Activated naive CD8-positive, alpha-beta T cell treated with anti-CD3 and anti-CD28 coated beads for 36 hours (primary cell): ENCODE data around the gene LRRC8E. TPM values are rescaled to one million over a fixed set of nuclear protein-coding genes. Genes with fewer than 3 reads are reported as not detected.

Experiments
- DNase-seq: peaks from one replicate; pipeline ENCODE4 v3.0.0; 2021
- H3K27ac Mint-ChIP-seq: one replicate; pipeline ENCODE4 v1.8.0; 2022; ENCODE audit warnings: mild to moderate bottlenecking, moderate library complexity, mixed read lengths
- H3K27me3 Mint-ChIP-seq: one replicate; pipeline ENCODE4 v1.8.0; 2022; ENCODE audit warnings: mild to moderate bottlenecking, mixed read lengths
- H3K36me3 Mint-ChIP-seq: one replicate; pipeline ENCODE4 v1.8.0; 2021; ENCODE audit warnings: mild to moderate bottlenecking, mixed read lengths
- H3K4me1 Mint-ChIP-seq: one replicate; pipeline ENCODE4 v1.8.0; 2021; ENCODE audit warnings: mixed read lengths
- H3K4me3 Mint-ChIP-seq: one replicate; pipeline ENCODE4 v1.8.0; 2022; ENCODE audit warnings: mild to moderate bottlenecking, moderate library complexity, mixed read lengths
- H3K9me3 Mint-ChIP-seq: one replicate; pipeline ENCODE4 v1.8.0; 2022; ENCODE audit warnings: mixed read lengths
- total RNA-seq, 2 experiments: library from RNA; stranded (reverse); gene quantifications; one replicate each; pipeline ENCODE4 v1.2.3, GENCODE V29; 2021

Gene LRRC8E
- total RNA-seq, 2 experiments from 2014 or later = not detected

- Mint-ChIP-seq H3K27ac (no peak overlapping the region), H3K27me3 (peaks cover 57% of the 10 kb centered on the region), H3K36me3 (no peaks in the 10 kb centered on the region), H3K9me3 (no peaks in the 10 kb centered on the region), H3K4me3 (no peak overlapping the region), H3K4me1 (peaks cover 13% of the 10 kb centered on the region)
- no peak for DNase-seq
Observed at GRCh38 chr19:7860714-7861618, 27.3 kb upstream of the LRRC8E start.

GRCh38 chr19:7861619-7862412 lies 26.5 kb upstream of the LRRC8E start:
- Mint-ChIP-seq H3K36me3 (no peaks in the 10 kb centered on the region), H3K4me3 (peak overlapping the region; percentile 59), H3K27me3 (peaks cover 61% of the 10 kb centered on the region), H3K4me1 (peaks cover 13% of the 10 kb centered on the region), H3K27ac (no peak overlapping the region), H3K9me3 (no peaks in the 10 kb centered on the region)
- no peak for DNase-seq

- peaks cover 13% of the 10 kb centered on the region for H3K4me1 Mint-ChIP-seq
- H3K27me3 Mint-ChIP-seq = peaks cover 61% of the 10 kb centered on the region
- H3K27ac Mint-ChIP-seq = no peak overlapping the region
- peak; percentile 78 for DNase-seq
- H3K4me3 Mint-ChIP-seq = peak overlapping the region; percentile 59
- no peaks in the 10 kb centered on the region for H3K9me3 Mint-ChIP-seq
- no peaks in the 10 kb centered on the region for H3K36me3 Mint-ChIP-seq
Observed at GRCh38 chr19:7862413-7862951, 25.8 kb upstream of the LRRC8E start.

- Mint-ChIP-seq H3K27me3 (peaks cover 63% of the 10 kb centered on the region), H3K36me3 (no peaks in the 10 kb centered on the region), H3K9me3 (no peaks in the 10 kb centered on the region), H3K27ac (no peak overlapping the region), H3K4me1 (peaks cover 13% of the 10 kb centered on the region), H3K4me3 (no peak overlapping the region)
- DNase-seq = peak; percentile 28
Observed at GRCh38 chr19:7863157-7863970, 24.9 kb upstream of the LRRC8E start.

- Mint-ChIP-seq H3K27ac (no peak overlapping the region), H3K27me3 (peaks cover 63% of the 10 kb centered on the region), H3K9me3 (no peaks in the 10 kb centered on the region), H3K4me1 (peaks cover 16% of the 10 kb centered on the region), H3K36me3 (no peaks in the 10 kb centered on the region), H3K4me3 (no peak overlapping the region)
- DNase-seq = no peak
Observed at GRCh38 chr19:7863971-7864689, 24.2 kb upstream of the LRRC8E start.

- H3K4me1 Mint-ChIP-seq = peaks cover 16% of the 10 kb centered on the region
- no peaks in the 10 kb centered on the region for H3K36me3 Mint-ChIP-seq
- peaks cover 60% of the 10 kb centered on the region for H3K27me3 Mint-ChIP-seq
- H3K9me3 Mint-ChIP-seq = no peaks in the 10 kb centered on the region
- no peak for DNase-seq
- no peak overlapping the region for H3K27ac Mint-ChIP-seq
- no peak overlapping the region for H3K4me3 Mint-ChIP-seq
Observed at GRCh38 chr19:7864690-7865074, 23.6 kb upstream of the LRRC8E start.

- Mint-ChIP-seq H3K27me3 (peaks cover 58% of the 10 kb centered on the region), H3K27ac (peak overlapping the region; percentile 20), H3K4me3 (no peak overlapping the region), H3K9me3 (no peaks in the 10 kb centered on the region), H3K36me3 (no peaks in the 10 kb centered on the region), H3K4me1 (peaks cover 18% of the 10 kb centered on the region)
- DNase-seq = no peak
Observed at GRCh38 chr19:7865262-7865911, 22.9 kb upstream of the LRRC8E start.

GRCh38 chr19:7866399-7867091 lies 21.8 kb upstream of the LRRC8E start:
- H3K9me3 Mint-ChIP-seq = no peaks in the 10 kb centered on the region
- H3K27ac Mint-ChIP-seq = no peak overlapping the region
- peaks cover 57% of the 10 kb centered on the region for H3K27me3 Mint-ChIP-seq
- no peak for DNase-seq
- no peak overlapping the region for H3K4me3 Mint-ChIP-seq
- H3K36me3 Mint-ChIP-seq = no peaks in the 10 kb centered on the region
- peaks cover 26% of the 10 kb centered on the region for H3K4me1 Mint-ChIP-seq

GRCh38 chr19:7867092-7867844 lies 21.0 kb upstream of the LRRC8E start:
- Mint-ChIP-seq H3K27ac (no peak overlapping the region), H3K4me1 (peaks cover 30% of the 10 kb centered on the region), H3K36me3 (no peaks in the 10 kb centered on the region), H3K9me3 (no peaks in the 10 kb centered on the region), H3K4me3 (no peak overlapping the region), H3K27me3 (peaks cover 60% of the 10 kb centered on the region)
- DNase-seq = no peak

GRCh38 chr19:7868326-7868670 lies 20.0 kb upstream of the LRRC8E start:
- H3K9me3 Mint-ChIP-seq = no peaks in the 10 kb centered on the region
- H3K36me3 Mint-ChIP-seq = no peaks in the 10 kb centered on the region
- H3K27ac Mint-ChIP-seq = no peak overlapping the region
- peaks cover 62% of the 10 kb centered on the region for H3K27me3 Mint-ChIP-seq
- peak; percentile 58 for DNase-seq
- peak overlapping the region; percentile 76 for H3K4me3 Mint-ChIP-seq
- peaks cover 30% of the 10 kb centered on the region for H3K4me1 Mint-ChIP-seq

- H3K4me3 Mint-ChIP-seq = peak overlapping the region; percentile 76
- peaks cover 32% of the 10 kb centered on the region for H3K4me1 Mint-ChIP-seq
- no peaks in the 10 kb centered on the region for H3K36me3 Mint-ChIP-seq
- H3K27ac Mint-ChIP-seq = peak overlapping the region; percentile 38
- H3K9me3 Mint-ChIP-seq = no peaks in the 10 kb centered on the region
- H3K27me3 Mint-ChIP-seq = peaks cover 62% of the 10 kb centered on the region
- peak; percentile 91 for DNase-seq
Observed at GRCh38 chr19:7868671-7869452, 19.4 kb upstream of the LRRC8E start.

GRCh38 chr19:7869453-7869909 lies 18.8 kb upstream of the LRRC8E start:
- peak overlapping the region; percentile 57 for H3K4me3 Mint-ChIP-seq
- H3K9me3 Mint-ChIP-seq = no peaks in the 10 kb centered on the region
- H3K4me1 Mint-ChIP-seq = peaks cover 32% of the 10 kb centered on the region
- no peak overlapping the region for H3K27ac Mint-ChIP-seq
- H3K36me3 Mint-ChIP-seq = no peaks in the 10 kb centered on the region
- peak; percentile 77 for DNase-seq
- H3K27me3 Mint-ChIP-seq = peaks cover 59% of the 10 kb centered on the region
